AG09309 (cell line): ENCODE measurements around the gene SLC17A4.
"Not testable (repeated sequence)": the region's sequence is repeated elsewhere in the genome, so short reads cannot be mapped to it uniquely, and the experiment has no call there.

Experiments used
- DNase-seq: peaks from one replicate; pipeline ENCODE4 v3.0.0-alpha.2; 2010; ENCODE audit warnings: low read depth
- H3K4me3 ChIP-seq: 2 replicates; pipeline ENCODE4 v1.5.1; 2011; ENCODE audit warnings: mild to moderate bottlenecking, low read depth, low read length, moderate library complexity; ENCODE audit not compliant: control insufficient read depth
- TF ChIP-seq, protein P1 (sequence below): IDR thresholded peaks from 2 replicates; pipeline ENCODE4 v1.5.1; 2011; ENCODE audit warnings: mild to moderate bottlenecking, low read depth, low read length, inconsistent platforms; ENCODE audit not compliant: insufficient read depth, control insufficient read depth; ENCODE audit errors: missing control alignments

Gene SLC17A4

GRCh38 chr6:25748049-25748448 is 6.5 kb upstream of the SLC17A4 start:
- no peak for DNase-seq
- no peak overlapping the region for H3K4me3 ChIP-seq
- TF ChIP-seq, protein P1, sequence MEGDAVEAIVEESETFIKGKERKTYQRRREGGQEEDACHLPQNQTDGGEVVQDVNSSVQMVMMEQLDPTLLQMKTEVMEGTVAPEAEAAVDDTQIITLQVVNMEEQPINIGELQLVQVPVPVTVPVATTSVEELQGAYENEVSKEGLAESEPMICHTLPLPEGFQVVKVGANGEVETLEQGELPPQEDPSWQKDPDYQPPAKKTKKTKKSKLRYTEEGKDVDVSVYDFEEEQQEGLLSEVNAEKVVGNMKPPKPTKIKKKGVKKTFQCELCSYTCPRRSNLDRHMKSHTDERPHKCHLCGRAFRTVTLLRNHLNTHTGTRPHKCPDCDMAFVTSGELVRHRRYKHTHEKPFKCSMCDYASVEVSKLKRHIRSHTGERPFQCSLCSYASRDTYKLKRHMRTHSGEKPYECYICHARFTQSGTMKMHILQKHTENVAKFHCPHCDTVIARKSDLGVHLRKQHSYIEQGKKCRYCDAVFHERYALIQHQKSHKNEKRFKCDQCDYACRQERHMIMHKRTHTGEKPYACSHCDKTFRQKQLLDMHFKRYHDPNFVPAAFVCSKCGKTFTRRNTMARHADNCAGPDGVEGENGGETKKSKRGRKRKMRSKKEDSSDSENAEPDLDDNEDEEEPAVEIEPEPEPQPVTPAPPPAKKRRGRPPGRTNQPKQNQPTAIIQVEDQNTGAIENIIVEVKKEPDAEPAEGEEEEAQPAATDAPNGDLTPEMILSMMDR, result no peak

DNA sequence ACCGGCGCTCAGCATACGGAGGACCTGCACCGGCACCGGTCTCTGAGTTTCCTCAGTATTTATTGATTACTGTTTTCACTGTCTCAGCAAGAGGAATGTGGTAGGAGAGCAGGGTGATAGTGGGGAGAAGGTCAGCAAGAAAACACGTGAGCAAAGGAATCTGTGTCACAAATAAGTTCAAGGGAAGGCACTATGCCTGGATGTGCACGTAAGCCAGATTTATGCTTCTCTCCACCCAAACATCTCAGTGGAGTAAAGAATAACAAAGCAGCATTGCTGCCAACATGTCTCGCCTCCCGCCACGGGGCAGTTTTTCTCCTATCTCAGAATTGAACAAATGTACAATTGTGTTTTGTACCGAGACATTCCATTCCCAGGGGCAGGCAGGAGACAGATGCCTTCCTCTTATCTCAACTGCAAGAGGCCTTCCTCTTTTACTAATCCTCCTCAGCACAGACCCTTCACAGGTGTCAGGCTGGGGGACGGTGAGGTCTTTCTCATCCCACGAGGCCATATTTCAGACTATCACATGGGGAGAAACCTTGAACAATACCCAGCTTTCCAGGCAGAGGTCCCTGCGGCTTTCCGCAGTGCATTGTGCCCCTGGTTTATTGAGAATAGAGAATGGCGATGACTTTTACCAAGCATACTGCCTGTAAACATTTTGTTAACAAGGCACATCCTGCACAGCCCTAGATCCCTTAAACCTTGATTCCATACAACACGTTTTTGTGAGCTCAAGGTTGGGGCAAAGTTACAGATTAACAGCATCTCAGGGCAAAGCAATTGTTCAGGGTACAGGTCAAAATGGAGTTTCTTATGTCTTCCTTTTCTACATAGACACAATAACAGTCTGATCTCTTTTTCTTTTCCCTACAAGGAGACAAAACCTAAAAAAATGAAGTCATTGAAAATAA is 5.7 kb upstream of the SLC17A4 start:
- DNase-seq, H3K4me3 ChIP-seq: not testable (repeated sequence)

GRCh38 chr6:25749837-25750236 is 4.7 kb upstream of the SLC17A4 start:
- H3K4me3 ChIP-seq, result no peak overlapping the region
- DNase-seq, result no peak
- TF ChIP-seq, protein P1, result no peak

- DNase-seq, result no peak
- TF ChIP-seq, protein P1, result no peak
- no peak overlapping the region for H3K4me3 ChIP-seq
These were observed 3.6 kb upstream of the SLC17A4 start for GRCh38 chr6:25750906-25751305.

GRCh38 chr6:25753079-25753478 is 1.5 kb upstream of the SLC17A4 start:
- DNase-seq, result no peak
- TF ChIP-seq, protein P1, result no peak
- H3K4me3 ChIP-seq, result no peak overlapping the region

- no peak for DNase-seq
- no peak overlapping the region for H3K4me3 ChIP-seq
- TF ChIP-seq, protein P1, result no peak
These were observed 941 bp downstream of the SLC17A4 start for GRCh38 chr6:25755483-25755882.

- H3K4me3 ChIP-seq, result no peak overlapping the region
- DNase-seq, result no peak
- TF ChIP-seq, protein P1, result no peak
These were observed 2.1 kb downstream of the SLC17A4 start for GRCh38 chr6:25756382-25757363.
